GM06990 (cell line): ENCODE data around the gene GATAD2A.

Experiments used
- DNase-seq: peaks from one replicate; pipeline ENCODE4 v3.0.0-alpha.2; 2011; ENCODE audit not compliant: insufficient read length; ENCODE audit errors: extremely low read depth
- H3K27me3 ChIP-seq: replicated peaks from 2 replicates; pipeline ENCODE4 v1.6.0; 2011; ENCODE audit warnings: low read length; ENCODE audit not compliant: control insufficient read depth, insufficient read depth
- H3K36me3 ChIP-seq: 2 replicates; pipeline ENCODE4 v1.5.1; 2011; ENCODE audit warnings: low read length; ENCODE audit not compliant: control insufficient read depth, insufficient read depth
- H3K4me3 ChIP-seq: replicated peaks from 2 replicates; pipeline ENCODE4 v1.5.1; 2011; ENCODE audit warnings: low read depth, mild to moderate bottlenecking, control low read depth, low read length
- CTCF ChIP-seq: IDR thresholded peaks from 2 replicates; pipeline ENCODE4 v1.5.1; 2011; ENCODE audit warnings: low read length, control low read depth, mild to moderate bottlenecking, inconsistent platforms; ENCODE audit not compliant: insufficient read depth, poor library complexity, severe bottlenecking

The GATAD2A gene

GRCh38 chr19:19409631-19410030 lies 4.2 kb downstream of the GATAD2A start:
- H3K27me3 ChIP-seq, result no peaks in the 10 kb centered on the region
- no peak for TF ChIP-seq CTCF
- no peak for DNase-seq
- H3K36me3 ChIP-seq, result peaks cover 4% of the 10 kb centered on the region
- H3K4me3 ChIP-seq, result no peak overlapping the region

- peak; percentile 39 for DNase-seq
Measured at GRCh38 chr19:19410553-19411550, 5.4 kb downstream of the GATAD2A start.

GRCh38 chr19:19416280-19416679 lies 10.8 kb downstream of the GATAD2A start:
- TF ChIP-seq CTCF, result no peak
- no peaks in the 10 kb centered on the region for H3K27me3 ChIP-seq
- H3K4me3 ChIP-seq, result no peak overlapping the region
- H3K36me3 ChIP-seq, result peaks cover 4% of the 10 kb centered on the region
- DNase-seq, result no peak

More at GRCh38 chr19:19410553-19411550, 5.4 kb downstream of the GATAD2A start:
- H3K27me3 ChIP-seq, result no peaks in the 10 kb centered on the region
- H3K4me3 ChIP-seq, result no peak overlapping the region
- peaks cover 4% of the 10 kb centered on the region for H3K36me3 ChIP-seq
- TF ChIP-seq CTCF, result no peak

GRCh38 chr19:19417046-19417445 lies 11.6 kb downstream of the GATAD2A start:
- no peak for DNase-seq
- Histone ChIP-seq H3K36me3 (peaks cover 2% of the 10 kb centered on the region), H3K27me3 (no peaks in the 10 kb centered on the region), H3K4me3 (no peak overlapping the region)
- no peak for TF ChIP-seq CTCF

GRCh38 chr19:19417628-19418245 lies 12.3 kb downstream of the GATAD2A start:
- Histone ChIP-seq H3K4me3 (no peak overlapping the region), H3K27me3 (no peaks in the 10 kb centered on the region), H3K36me3 (peaks cover 2% of the 10 kb centered on the region)
- DNase-seq, result no peak
- TF ChIP-seq CTCF, result no peak
